Naive B cell (primary cell): ENCODE results near the gene ATP6V0D1. TPM values are rescaled to one million over a fixed set of nuclear protein-coding genes. Genes with fewer than 3 reads are reported as not detected.

Experiments used
- ATAC-seq, 2 donors: fragments of 150-1000 bp; cut with Tn5 transposase; 2 replicates each; pipeline ENCODE4 v1.10.0; 2021; ENCODE audit warnings: low read depth in 2 of 2, mild to moderate bottlenecking in 2 of 2, moderate library complexity in 2 of 2
- DNase-seq: peaks from one replicate; pipeline ENCODE4 v3.0.0; 2022
- H3K27ac Mint-ChIP-seq, 6 donors: one replicate each; pipeline ENCODE4 v1.8.0; 2020 to 2022; ENCODE audit warnings: mild to moderate bottlenecking in 6 of 6, mixed read lengths in 6 of 6, moderate library complexity in 5 of 6, inconsistent platforms in 2 of 6
- H3K27me3 Mint-ChIP-seq, 3 donors: one replicate each; pipeline ENCODE4 v1.8.0; 2021 to 2022; ENCODE audit warnings: mixed read lengths in 3 of 3, mild to moderate bottlenecking in 1 of 3
- H3K36me3 Mint-ChIP-seq, 2 donors: one replicate each; pipeline ENCODE4 v1.8.0; 2020 to 2022; ENCODE audit warnings: mixed read lengths in 2 of 2, inconsistent platforms in 1 of 2, mild to moderate bottlenecking in 1 of 2
- H3K4me1 Mint-ChIP-seq, 3 donors: one replicate each; pipeline ENCODE4 v1.8.0; 2020 to 2022; ENCODE audit warnings: mixed read lengths in 3 of 3, inconsistent platforms in 1 of 3, mild to moderate bottlenecking in 1 of 3, moderate library complexity in 1 of 3
- H3K4me3 Mint-ChIP-seq, 8 donors: one replicate each; pipeline ENCODE4 v1.8.0; 2020 to 2022; ENCODE audit warnings: mild to moderate bottlenecking in 8 of 8, mixed read lengths in 8 of 8, moderate library complexity in 8 of 8, inconsistent platforms in 2 of 8
- H3K9me3 Mint-ChIP-seq, 7 donors: one replicate each; pipeline ENCODE4 v1.8.0; 2020 to 2022; ENCODE audit warnings: mixed read lengths in 7 of 7, mild to moderate bottlenecking in 5 of 7, inconsistent platforms in 2 of 7, moderate library complexity in 1 of 7
- polyA plus RNA-seq, 6 donors: library from polyadenylated mRNA; unstranded; fragments of 300-500 nt; fragmentation: Illumina TruSeq; gene quantifications; one replicate each; pipeline ENCODE4 v1.2.3, GENCODE V29; 2021; ENCODE audit warnings: low read depth in 6 of 6

The ATP6V0D1 gene
- 100 to 1,000 TPM; 136 to 255 (median 157) TPM for polyA plus RNA-seq

DNA sequence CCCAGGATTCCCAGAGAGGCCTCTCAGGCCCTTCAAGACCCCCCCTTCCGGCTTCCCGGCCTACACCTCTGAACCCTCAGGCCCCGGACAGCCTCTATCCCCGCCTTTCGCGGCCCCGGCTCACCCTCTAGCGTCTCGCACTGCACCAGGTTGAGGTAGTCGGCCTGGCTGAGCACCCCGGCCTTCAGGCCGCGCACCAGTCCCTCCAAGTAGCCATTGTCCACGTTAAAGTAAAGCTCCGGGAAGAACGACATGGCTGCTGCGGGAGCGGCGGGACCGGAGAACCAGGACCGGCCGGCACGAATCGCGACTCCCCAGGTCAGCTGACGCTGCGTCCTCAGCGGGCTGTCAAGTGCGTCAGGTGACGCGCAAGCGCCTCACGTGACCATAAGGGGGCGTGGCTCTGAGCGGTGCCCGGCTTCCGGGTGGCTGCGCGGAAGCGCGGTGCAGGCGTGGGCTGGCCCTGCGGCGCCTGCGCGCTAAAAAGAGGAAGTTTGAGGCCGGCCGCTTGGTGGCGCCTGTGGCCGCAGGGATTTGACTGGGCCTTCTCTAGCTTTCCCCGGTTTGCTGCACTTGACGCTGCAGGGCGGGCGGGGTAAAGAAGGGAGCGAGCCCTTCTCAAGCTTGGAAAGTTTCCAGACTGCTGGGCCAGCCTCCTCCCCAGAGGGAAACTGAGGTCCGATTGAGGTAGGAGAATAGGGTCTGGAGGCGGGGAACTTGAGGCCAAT lies at the start of gene ATP6V0D1:
Gene ATP6V0D1 (minus strand): TSS at position 325 of the 728 bp plus-strand sequence. CDS start 71 bp downstream, at position 254.
- peak; percentile 82 to 83 for ATAC-seq
- Mint-ChIP-seq H3K4me3 (peak within 1 kb of the TSS; percentile 97 to 100 (median 100)), H3K27me3 (no peaks in the 10 kb centered on the region), H3K27ac (peak within 1 kb of the TSS; percentile 99 to 100 (median 100)), H3K36me3 (peaks cover 0 to 7% of the 10 kb centered on the region in 2 donors), H3K4me1 (peaks cover 40 to 84% (median 58%) of the 10 kb centered on the region in 3 donors), H3K9me3 (no peaks in the 10 kb centered on the region)
- DNase-seq, result peak; percentile 100

DNA sequence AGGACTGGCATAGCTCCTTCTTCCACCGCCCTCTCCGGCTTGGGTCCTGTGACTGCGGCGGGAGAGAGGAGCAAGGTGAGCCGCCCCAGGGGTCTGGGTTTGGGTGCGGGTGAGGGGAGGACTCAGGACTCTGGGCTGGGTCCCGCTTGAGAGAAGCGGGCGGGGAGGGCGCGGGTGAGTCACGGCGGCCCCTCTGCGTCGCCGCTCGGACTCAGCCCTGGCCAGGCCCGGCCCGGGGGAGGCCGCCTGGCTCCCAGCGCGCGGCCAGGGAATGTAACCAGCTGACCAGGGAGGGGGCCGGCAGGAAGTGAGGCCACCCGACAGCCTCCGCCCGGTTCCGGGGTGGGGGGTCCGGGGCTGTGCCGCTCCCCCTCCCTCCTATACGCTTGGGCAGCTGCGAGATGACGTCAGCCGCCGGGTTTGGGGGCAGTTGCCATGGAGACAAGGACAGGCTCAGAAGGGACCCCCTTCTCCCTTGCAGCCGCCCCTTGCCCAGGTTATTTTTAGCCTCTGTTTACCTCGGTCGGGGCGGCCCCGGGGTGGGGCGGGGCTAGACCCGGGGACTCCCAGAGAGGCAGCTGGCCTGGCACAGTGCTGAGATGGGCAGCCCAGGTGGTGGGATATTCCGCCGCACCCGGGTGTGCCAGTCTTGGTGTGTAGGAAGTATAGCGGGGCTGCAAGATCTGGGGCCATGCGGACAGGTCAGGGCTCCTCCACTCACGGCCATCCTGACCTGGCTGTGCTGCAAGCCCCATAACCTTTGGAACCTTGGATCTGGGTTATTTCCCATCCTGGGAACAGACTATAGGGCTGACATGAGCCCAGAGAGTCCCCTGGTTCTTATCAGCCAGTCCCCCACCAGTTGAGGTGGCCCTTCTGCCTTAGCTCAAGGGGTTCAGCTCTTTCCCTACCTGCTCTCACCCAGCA lies 49.3 kb upstream of the ATP6V0D1 start:
- Mint-ChIP-seq H3K27ac (peak overlapping the region; percentile 98 to 100 (median 99)), H3K4me1 (peaks cover 47 to 70% (median 62%) of the 10 kb centered on the region in 3 donors)

GRCh38 chr16:67529582-67530012 lies 48.6 kb upstream of the ATP6V0D1 start:
- no peaks in the 10 kb centered on the region for H3K9me3 Mint-ChIP-seq
- H3K27ac Mint-ChIP-seq, result peak overlapping the region; percentile 97 to 100 (median 98)
- peaks cover 45 to 70% (median 64%) of the 10 kb centered on the region in 3 donors for H3K4me1 Mint-ChIP-seq
- no peaks in the 10 kb centered on the region for H3K36me3 Mint-ChIP-seq
- DNase-seq, result no peak
- no peak for ATAC-seq
- peak overlapping the region; percentile 72 to 99 (median 98) for H3K4me3 Mint-ChIP-seq
- no peaks in the 10 kb centered on the region for H3K27me3 Mint-ChIP-seq

More for the DNA sequence above, 49.3 kb upstream of the ATP6V0D1 start:
- H3K4me3 Mint-ChIP-seq, result peak overlapping the region; percentile 72 to 99 (median 98)
- H3K9me3 Mint-ChIP-seq, result no peaks in the 10 kb centered on the region
- H3K36me3 Mint-ChIP-seq, result no peaks in the 10 kb centered on the region
- ATAC-seq (peak; percentile 67 to 70), DNase-seq (peak; percentile 93)
- H3K27me3 Mint-ChIP-seq, result no peaks in the 10 kb centered on the region

- H3K9me3 Mint-ChIP-seq, result no peaks in the 10 kb centered on the region
- no peaks in the 10 kb centered on the region for H3K27me3 Mint-ChIP-seq
These were observed 48.1 kb upstream of the ATP6V0D1 start for GRCh38 chr16:67528870-67529581.

GRCh38 chr16:67528222-67528869 lies 47.4 kb upstream of the ATP6V0D1 start, which contains the start of gene RIPOR1:
RIPOR1 (plus strand) TSS chr16:67528829; CDS start chr16:67538447, 9,618 bp downstream.
- peaks cover 41 to 65% (median 64%) of the 10 kb centered on the region in 3 donors for H3K4me1 Mint-ChIP-seq
- DNase-seq (peak; percentile 63), ATAC-seq (peak; percentile 16 to 26)
- no peaks in the 10 kb centered on the region for H3K27me3 Mint-ChIP-seq
- no peaks in the 10 kb centered on the region for H3K9me3 Mint-ChIP-seq
- peak within 1 kb of the TSS; percentile 78 to 99 (median 98) for H3K4me3 Mint-ChIP-seq
- H3K36me3 Mint-ChIP-seq, result no peaks in the 10 kb centered on the region
- H3K27ac Mint-ChIP-seq, result peak within 1 kb of the TSS; percentile 97 to 100 (median 98)

More at GRCh38 chr16:67528870-67529581, 48.1 kb upstream of the ATP6V0D1 start:
- no peaks in the 10 kb centered on the region for H3K36me3 Mint-ChIP-seq
- H3K4me3 Mint-ChIP-seq, result peak overlapping the region; percentile 72 to 99 (median 98)
- ATAC-seq, result peak in 1 of 2 donors; percentile 7
- H3K4me1 Mint-ChIP-seq, result peaks cover 45 to 69% (median 68%) of the 10 kb centered on the region in 3 donors
- H3K27ac Mint-ChIP-seq, result peak overlapping the region; percentile 97 to 100 (median 98)
- peak; percentile 40 for DNase-seq

- DNase-seq, result no peak
- peaks cover 34 to 62% (median 56%) of the 10 kb centered on the region in 3 donors for H3K4me1 Mint-ChIP-seq
These were observed 45.3 kb upstream of the ATP6V0D1 start for GRCh38 chr16:67526149-67526791.

DNA sequence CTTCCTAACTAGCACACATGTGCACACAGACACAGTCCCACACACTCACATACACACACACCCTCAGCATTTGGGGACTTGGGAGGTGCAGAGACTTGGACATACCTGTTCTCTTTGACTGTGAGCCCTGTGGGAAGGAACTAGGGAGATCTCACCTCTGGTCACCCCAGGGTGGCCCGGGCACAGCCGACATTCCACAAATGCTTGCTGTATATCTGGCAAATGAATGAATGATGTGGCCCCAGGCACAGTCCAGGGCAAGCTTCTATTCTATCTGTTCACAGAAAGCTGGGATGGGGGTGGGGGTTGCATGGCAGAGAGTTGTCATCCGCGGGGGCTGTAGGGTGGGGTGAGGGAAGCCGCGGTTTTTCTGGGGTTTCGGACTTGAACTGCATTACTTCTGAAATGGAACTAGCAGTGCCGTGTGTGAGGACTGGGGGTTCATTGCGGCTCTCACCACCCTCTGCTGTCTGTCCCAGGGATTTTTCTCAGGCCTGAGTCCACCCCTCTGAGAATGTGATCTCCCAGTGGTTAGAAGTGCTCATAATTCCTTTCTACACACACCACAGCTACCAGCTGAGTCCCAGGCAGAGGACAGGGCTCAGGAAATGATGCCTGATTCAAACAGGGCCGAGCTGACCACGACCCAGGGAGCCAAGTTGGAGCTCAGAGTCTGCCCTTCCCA lies 44.4 kb upstream of the ATP6V0D1 start:
- Mint-ChIP-seq H3K36me3 (no peaks in the 10 kb centered on the region), H3K27me3 (no peaks in the 10 kb centered on the region), H3K27ac (peak overlapping the region in 4 of 6 donors; percentile 13 to 98 (median 80)), H3K9me3 (no peaks in the 10 kb centered on the region), H3K4me1 (peaks cover 37 to 64% (median 56%) of the 10 kb centered on the region in 3 donors), H3K4me3 (peak overlapping the region in 2 of 8 donors; percentile 7 to 85)
- no peak for ATAC-seq
- DNase-seq, result no peak

More at GRCh38 chr16:67526149-67526791, 45.3 kb upstream of the ATP6V0D1 start:
- no peaks in the 10 kb centered on the region for H3K36me3 Mint-ChIP-seq
- no peaks in the 10 kb centered on the region for H3K9me3 Mint-ChIP-seq
- peak overlapping the region in 5 of 6 donors; percentile 37 to 98 (median 82) for H3K27ac Mint-ChIP-seq
- no peak for ATAC-seq
- H3K4me3 Mint-ChIP-seq, result peak overlapping the region in 6 of 8 donors; percentile 32 to 90 (median 76)
- no peaks in the 10 kb centered on the region for H3K27me3 Mint-ChIP-seq

DNA sequence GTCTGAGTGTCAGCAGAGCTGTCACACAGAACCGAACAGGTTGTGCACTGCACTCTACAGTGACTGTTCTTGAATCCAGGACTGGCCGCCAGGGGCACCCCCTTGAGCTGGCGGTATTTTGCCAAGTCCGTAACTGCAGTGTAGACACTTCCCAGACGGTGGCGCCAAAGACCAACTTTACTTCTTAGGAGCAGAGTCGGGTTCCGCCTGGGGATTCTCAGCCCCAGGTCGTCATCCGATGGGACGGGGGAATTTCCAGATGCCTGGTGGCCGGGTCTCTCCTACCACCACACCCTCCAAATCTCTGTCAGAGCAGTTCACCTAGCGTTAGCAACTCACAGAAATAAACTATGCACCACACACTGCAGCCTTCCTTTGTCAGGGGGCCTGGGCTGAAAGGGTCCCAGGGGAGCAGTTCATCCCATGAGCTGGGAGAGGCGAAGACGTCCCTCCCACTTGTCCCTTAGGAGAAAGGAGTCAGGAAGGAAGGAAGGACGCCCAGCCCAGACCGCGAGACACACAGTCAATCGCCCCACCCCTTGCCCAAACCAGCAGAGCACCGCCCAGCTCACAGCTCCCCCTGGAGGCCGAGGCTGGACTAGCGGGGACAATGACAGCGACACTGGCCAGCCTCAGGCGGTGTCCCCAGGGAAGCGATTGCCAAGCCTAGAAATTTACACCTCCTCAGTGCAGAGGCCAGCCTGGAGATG lies 40.3 kb upstream of the ATP6V0D1 start:
- peak overlapping the region; percentile 84 to 95 (median 94) for H3K4me3 Mint-ChIP-seq
- H3K36me3 Mint-ChIP-seq, result no peaks in the 10 kb centered on the region
- DNase-seq (peak; percentile 96), ATAC-seq (peak; percentile 71 to 76)
- no peaks in the 10 kb centered on the region for H3K27me3 Mint-ChIP-seq
- peak overlapping the region; percentile 99 to 100 (median 100) for H3K27ac Mint-ChIP-seq
- no peaks in the 10 kb centered on the region for H3K9me3 Mint-ChIP-seq
- peaks cover 64 to 88% (median 73%) of the 10 kb centered on the region in 3 donors for H3K4me1 Mint-ChIP-seq

DNA sequence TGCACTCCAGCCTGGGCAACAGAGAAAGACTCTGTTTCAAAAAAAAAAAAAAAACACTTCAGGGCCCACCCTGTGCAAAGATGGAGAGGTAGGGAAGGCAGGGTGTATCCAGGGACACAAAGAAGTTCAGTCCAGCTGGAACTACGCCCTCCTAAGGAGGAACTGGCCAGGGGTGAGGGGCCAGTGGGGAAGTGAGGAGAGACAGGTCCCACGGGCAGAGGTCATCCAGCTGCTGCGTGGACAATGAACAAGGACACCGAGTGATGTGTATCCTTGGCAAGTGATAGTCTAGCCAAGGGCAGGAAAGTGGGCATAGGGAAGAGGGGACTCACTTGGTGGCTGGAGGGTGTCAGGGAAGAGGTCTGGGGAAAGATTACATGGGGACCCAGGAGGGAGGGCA lies 38.3 kb upstream of the ATP6V0D1 start:
- Mint-ChIP-seq H3K4me1 (peaks cover 67 to 88% (median 75%) of the 10 kb centered on the region in 3 donors), H3K9me3 (no peaks in the 10 kb centered on the region), H3K36me3 (no peaks in the 10 kb centered on the region), H3K27ac (peak overlapping the region; percentile 97 to 100 (median 99)), H3K27me3 (no peaks in the 10 kb centered on the region), H3K4me3 (peak overlapping the region; percentile 67 to 91 (median 85))
- DNase-seq (no peak), ATAC-seq (no peak)

DNA sequence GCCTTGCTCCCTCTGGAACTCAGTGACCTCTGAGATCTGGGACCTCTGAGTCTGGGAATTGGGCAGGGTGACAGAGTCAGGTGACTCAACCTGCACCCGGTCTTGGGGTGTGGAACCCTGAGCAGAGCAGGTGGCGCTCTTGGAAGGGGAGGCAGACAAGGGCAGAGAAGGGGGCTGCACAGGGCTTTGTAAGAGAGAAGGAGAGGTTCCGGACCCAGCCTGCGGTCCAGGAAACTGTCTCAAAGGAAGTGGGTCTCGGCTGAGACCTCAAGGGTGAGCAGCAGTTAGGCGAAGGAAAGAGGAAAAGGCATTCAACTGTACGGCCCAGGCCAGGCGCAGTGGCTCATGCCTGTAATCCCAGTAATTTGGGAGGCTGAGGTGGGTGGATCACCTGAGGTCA lies 37.7 kb upstream of the ATP6V0D1 start:
- Mint-ChIP-seq H3K4me1 (peaks cover 67 to 90% (median 78%) of the 10 kb centered on the region in 3 donors), H3K4me3 (peak overlapping the region; percentile 67 to 91 (median 85)), H3K27me3 (no peaks in the 10 kb centered on the region), H3K36me3 (no peaks in the 10 kb centered on the region), H3K27ac (peak overlapping the region; percentile 97 to 100 (median 99)), H3K9me3 (no peaks in the 10 kb centered on the region)
- ATAC-seq (no peak), DNase-seq (no peak)
